HUES6 (cell line): ENCODE measurements around the gene KCNK15.

Experiments used
- H3K27ac ChIP-seq: 2 replicates; pipeline ENCODE4 v1.7.0; 2013; ENCODE audit warnings: low read depth, mild to moderate bottlenecking, low read length, inconsistent platforms
- H3K27me3 ChIP-seq: 2 replicates; pipeline ENCODE4 v1.6.1; 2013; ENCODE audit warnings: low read length; ENCODE audit not compliant: control insufficient read depth, insufficient read depth
- H3K36me3 ChIP-seq: 2 replicates; pipeline ENCODE4 v1.6.1; 2013; ENCODE audit warnings: low read length; ENCODE audit not compliant: control insufficient read depth, insufficient read depth
- H3K4me1 ChIP-seq: 2 replicates; pipeline ENCODE4 v1.6.1; 2013; ENCODE audit warnings: low read length; ENCODE audit not compliant: control insufficient read depth, insufficient read depth
- H3K4me3 ChIP-seq: 2 replicates; pipeline ENCODE4 v1.5.1; 2013; ENCODE audit warnings: low read depth, low read length
- H3K9ac ChIP-seq: one replicate; pipeline ENCODE4 v1.6.1; 2013; ENCODE audit warnings: mild to moderate bottlenecking, low read length
- H3K9me3 ChIP-seq: 2 replicates; pipeline ENCODE4 v1.6.1; 2013; ENCODE audit warnings: low read depth, low read length; ENCODE audit not compliant: control insufficient read depth, insufficient read depth

KCNK15 gene

DNA sequence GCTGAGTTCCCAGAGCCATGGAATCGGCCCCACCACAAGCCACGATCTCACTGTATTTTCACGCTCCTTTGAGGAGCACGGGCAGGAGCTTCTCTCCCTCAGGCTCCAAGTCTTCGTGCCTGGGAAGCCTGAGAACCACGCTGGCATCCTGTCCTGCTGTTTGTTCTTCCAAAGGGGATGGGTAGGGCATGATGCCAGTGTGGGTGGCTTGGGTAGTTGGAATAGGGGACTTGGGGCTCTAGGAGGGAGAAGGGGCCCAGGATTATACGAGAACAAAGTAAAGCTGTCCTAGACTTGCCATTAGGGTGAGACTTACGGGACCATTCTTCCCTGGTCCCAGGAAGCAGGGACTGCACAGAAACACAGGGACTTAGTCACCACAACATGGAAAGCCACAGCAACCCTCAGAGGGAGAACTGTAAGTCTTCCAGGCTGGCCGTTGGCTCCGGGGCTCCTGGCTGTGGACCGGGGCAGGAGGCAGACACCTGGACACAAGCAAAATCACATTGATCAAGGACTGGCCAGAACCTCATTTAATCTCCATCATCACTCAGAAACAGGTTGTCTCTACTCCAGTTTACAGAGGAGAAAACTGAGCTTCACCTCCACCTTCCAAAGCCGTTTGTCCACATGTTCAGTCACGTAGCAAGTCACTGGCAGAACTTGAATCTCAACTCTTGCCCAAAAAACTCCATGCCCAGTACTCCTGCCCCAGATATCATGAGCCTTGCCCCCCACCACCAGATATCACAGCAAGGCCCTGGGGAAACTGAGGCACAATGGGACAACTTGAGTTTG lies 29.2 kb upstream of the KCNK15 start:
- Histone ChIP-seq H3K4me3 (no peak overlapping the region), H3K27ac (no peak overlapping the region), H3K4me1 (peaks cover 7% of the 10 kb centered on the region; the same call in 1 of the 2 replicates), H3K27me3 (no peaks in the 10 kb centered on the region), H3K36me3 (no peaks in the 10 kb centered on the region), H3K9me3 (no peaks in the 10 kb centered on the region), H3K9ac (no peak overlapping the region)

DNA sequence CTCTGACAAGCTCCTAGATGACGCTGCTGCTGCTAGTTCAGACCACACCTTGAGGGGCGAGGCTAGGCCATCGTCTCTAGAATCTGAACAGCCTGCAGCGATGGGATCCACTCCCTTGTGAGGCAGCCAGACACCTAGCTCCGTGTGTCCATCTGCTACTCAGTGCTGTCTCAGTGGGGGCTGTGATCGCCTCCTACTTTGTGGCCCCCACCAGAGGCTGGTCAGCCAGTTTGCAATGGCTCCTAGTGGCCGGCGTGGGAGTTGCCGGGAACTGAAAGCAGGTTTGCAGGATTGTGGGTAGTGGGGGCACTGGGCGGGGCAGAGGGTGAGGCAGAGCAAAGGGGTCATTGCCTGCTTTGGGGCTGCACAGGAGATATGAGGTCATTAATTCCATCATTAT lies 27.7 kb upstream of the KCNK15 start:
- H3K27ac ChIP-seq: no peak overlapping the region
- H3K36me3 ChIP-seq: no peaks in the 10 kb centered on the region
- H3K4me3 ChIP-seq: no peak overlapping the region
- H3K27me3 ChIP-seq: no peaks in the 10 kb centered on the region
- no peaks in the 10 kb centered on the region for H3K9me3 ChIP-seq
- H3K9ac ChIP-seq: no peak overlapping the region
- peaks cover 7% of the 10 kb centered on the region; the same call in 1 of the 2 replicates for H3K4me1 ChIP-seq

DNA sequence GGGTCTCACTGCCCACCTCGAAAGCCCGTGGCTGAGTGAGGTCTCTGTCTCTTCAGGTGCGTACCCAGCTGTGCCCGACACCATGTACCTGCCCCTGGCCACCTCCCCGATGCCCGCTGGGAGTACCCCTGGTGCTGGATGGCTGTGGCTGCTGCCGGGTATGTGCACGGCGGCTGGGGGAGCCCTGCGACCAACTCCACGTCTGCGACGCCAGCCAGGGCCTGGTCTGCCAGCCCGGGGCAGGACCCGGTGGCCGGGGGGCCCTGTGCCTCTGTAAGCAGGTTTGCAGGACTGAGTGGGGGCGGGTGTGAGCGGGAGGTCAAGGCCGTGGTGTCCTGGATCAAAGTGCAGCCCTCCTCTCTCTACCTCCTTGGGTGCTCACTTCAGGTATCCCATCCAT lies 25.8 kb upstream of the KCNK15 start:
- Histone ChIP-seq H3K4me1 (peaks cover 7% of the 10 kb centered on the region; the same call in 1 of the 2 replicates), H3K4me3 (no peak overlapping the region), H3K36me3 (no peaks in the 10 kb centered on the region), H3K9ac (no peak overlapping the region), H3K27ac (no peak overlapping the region), H3K9me3 (no peaks in the 10 kb centered on the region), H3K27me3 (no peaks in the 10 kb centered on the region)

DNA sequence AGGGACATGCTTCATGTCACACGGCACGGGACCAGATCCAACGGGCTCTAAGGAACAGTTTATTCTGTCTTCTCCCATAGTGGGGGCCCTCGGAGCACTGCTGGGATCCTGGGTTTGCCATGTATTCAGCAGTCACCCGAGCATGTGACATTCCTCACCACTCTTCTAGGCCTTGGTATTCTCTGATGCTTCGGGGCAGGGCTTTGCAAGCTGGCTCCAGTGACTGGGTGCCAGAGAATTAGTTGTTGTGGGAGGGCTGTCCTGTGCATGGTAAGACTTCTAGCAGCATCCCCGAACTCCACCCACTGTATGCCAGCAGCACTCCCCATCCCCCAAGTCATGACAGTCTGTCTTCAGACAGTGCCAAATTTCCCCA lies 25.1 kb upstream of the KCNK15 start:
- Histone ChIP-seq H3K9ac (no peak overlapping the region), H3K36me3 (no peaks in the 10 kb centered on the region), H3K4me3 (no peak overlapping the region), H3K4me1 (peaks cover 7% of the 10 kb centered on the region; the same call in 1 of the 2 replicates), H3K27ac (no peak overlapping the region), H3K27me3 (no peaks in the 10 kb centered on the region), H3K9me3 (no peaks in the 10 kb centered on the region)

DNA sequence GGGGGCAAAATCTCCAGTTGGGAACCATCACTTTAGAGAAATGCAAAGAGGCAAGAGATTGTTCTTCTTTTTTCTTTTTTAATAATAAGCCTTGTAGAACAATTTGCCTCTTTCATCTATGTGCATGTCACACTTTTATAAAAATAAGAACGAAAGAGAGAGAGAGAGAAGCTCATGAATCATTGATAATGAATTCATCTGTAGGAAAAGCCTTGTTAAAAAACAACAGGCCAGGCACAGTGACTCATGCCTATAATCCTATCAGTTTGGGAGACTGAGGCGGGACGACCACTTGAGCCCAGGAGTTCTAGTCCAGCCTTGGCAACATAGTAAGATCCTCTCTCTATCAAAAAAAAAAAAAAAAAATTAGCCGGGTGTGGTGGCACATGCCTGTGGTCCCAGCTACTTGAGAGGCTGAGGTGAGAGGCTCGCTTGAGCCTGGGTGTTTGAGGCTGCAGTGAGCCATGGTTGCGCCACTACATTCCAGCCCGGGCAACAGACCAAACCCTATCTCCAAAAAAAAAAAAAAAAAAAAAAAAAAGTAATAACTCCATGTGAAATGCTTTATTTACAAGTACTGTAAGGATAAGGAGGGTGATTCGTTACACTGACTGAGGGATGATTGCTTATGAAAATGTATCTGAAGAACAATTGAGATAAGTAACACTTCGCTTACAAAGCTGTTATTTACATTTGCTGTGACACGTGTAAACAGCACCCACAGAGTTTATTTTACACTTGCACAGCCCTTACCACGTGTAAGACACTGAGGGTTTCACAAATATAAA lies 24.5 kb upstream of the KCNK15 start:
- Histone ChIP-seq H3K9me3 (no peaks in the 10 kb centered on the region), H3K27ac (no peak overlapping the region), H3K4me1 (peaks cover 7% of the 10 kb centered on the region; the same call in 1 of the 2 replicates), H3K4me3 (no peak overlapping the region), H3K36me3 (no peaks in the 10 kb centered on the region), H3K9ac (no peak overlapping the region), H3K27me3 (no peaks in the 10 kb centered on the region)

DNA sequence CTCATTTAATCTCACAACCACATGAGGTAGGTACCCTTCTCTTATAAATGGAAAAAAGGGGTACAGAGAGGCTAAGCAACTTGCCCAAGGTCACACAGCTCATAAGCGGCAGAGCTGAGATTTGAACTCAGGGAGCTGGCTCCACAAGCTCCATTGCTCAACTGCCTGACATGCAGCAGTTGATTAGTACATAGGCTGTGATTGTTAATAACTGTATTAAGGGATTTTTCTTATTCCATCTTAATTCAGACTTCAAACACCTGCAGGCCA lies 23.9 kb upstream of the KCNK15 start:
- no peak overlapping the region for H3K9ac ChIP-seq
- H3K27me3 ChIP-seq: no peaks in the 10 kb centered on the region
- H3K27ac ChIP-seq: no peak overlapping the region
- peaks cover 11% of the 10 kb centered on the region for H3K4me1 ChIP-seq
- H3K36me3 ChIP-seq: no peaks in the 10 kb centered on the region
- H3K4me3 ChIP-seq: no peak overlapping the region
- H3K9me3 ChIP-seq: no peaks in the 10 kb centered on the region

DNA sequence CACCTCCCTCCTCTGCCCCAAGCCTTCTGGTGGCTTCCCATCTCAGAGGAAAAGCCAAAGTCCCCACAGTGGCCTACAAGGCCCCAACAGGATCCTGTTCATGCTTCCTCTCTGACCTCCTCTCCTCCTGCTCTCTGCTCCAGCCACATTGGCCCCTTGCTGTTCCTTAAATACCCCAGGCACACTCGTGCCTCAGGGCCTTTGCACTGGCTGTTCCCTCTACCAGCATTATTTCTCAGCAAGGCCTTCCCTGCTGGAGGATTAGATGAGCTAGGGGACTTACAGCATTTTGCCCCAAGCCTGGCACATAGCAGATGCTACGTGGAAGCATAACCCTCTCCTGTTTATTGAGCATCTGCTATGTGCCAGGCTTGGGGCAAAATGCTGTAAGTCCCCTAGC lies 22.7 kb upstream of the KCNK15 start:
- Histone ChIP-seq H3K4me1 (peaks cover 19% of the 10 kb centered on the region), H3K4me3 (no peak overlapping the region), H3K9me3 (no peaks in the 10 kb centered on the region), H3K27me3 (no peaks in the 10 kb centered on the region), H3K27ac (no peak overlapping the region), H3K9ac (no peak overlapping the region), H3K36me3 (no peaks in the 10 kb centered on the region)

DNA sequence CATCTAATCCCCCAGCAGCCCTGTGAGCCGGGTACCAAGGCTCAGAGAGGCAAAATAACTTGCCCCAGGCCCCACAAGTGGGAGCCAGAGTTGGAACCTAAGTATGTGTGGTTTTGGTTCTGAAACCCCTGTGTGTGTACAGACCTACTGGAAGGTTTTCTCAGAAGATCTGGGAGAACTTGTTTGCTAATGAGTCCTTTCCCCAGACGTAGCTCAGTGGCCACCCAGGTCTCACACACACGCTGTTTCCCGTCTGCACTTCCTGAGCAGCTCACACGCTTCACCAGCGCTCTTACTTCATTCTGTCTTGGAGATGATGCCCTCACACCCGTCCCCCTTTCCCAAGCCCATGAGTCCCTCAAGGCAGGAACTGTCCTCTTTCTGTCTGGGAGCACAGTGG lies 22.3 kb upstream of the KCNK15 start:
- Histone ChIP-seq H3K36me3 (no peaks in the 10 kb centered on the region), H3K4me3 (no peak overlapping the region), H3K9ac (no peak overlapping the region), H3K4me1 (peaks cover 22% of the 10 kb centered on the region), H3K27me3 (no peaks in the 10 kb centered on the region), H3K9me3 (no peaks in the 10 kb centered on the region), H3K27ac (no peak overlapping the region)

DNA sequence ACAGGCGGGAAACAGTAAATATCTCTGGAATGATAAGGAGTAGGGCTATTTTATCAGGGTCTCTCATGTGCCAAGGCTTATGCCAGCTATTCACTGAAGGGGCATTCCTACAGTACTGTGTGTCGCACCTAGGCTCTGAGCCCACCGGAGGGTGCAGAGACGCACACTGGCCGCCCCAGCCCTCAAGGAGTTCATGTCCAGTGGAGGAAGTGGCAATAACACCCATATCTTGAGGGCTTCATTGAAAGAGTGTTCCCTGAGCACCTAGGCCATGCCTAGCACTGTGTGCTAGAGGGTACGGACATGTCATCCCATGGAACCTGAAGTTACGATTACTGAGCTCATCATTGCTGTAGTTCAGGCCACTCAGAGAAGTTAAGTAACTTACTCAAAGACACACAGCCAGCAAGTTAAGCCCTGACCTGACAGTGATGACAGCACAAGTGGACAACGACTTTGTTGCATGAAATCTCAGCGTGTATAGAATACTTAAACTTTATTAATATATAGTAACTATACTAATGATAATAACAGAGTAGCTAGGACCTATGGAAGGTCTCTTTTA lies 21.8 kb upstream of the KCNK15 start:
- H3K9me3 ChIP-seq: no peaks in the 10 kb centered on the region
- no peaks in the 10 kb centered on the region for H3K27me3 ChIP-seq
- no peak overlapping the region for H3K4me3 ChIP-seq
- H3K4me1 ChIP-seq: peaks cover 27% of the 10 kb centered on the region
- no peak overlapping the region for H3K9ac ChIP-seq
- no peaks in the 10 kb centered on the region for H3K36me3 ChIP-seq
- no peak overlapping the region for H3K27ac ChIP-seq

DNA sequence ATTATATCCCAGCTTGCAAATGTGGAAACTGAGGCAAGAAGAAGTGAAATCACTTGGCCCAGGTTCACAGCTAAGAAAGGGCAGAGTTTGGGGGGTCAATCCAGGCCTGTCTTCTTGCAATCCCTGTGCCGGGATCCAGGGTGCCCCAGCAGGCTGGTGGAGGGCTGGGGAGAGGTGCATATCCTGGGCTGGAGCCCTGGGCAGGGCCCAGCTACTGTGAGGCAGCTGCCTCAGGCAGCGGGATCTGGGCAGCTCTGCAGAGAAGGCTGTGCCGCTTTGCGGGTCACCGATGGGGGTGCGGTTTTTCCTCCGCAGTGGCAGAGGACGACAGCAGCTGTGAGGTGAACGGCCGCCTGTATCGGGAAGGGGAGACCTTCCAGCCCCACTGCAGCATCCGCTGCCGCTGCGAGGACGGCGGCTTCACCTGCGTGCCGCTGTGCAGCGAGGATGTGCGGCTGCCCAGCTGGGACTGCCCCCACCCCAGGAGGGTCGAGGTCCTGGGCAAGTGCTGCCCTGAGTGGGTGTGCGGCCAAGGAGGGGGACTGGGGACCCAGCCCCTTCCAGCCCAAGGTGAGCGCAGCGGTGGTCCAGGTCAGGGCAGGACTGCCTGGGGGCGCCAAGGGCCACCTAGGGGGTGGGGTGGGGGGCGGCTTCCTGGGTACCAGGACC lies 21.1 kb upstream of the KCNK15 start:
- Histone ChIP-seq H3K4me3 (no peak overlapping the region), H3K4me1 (peaks cover 34% of the 10 kb centered on the region), H3K9ac (no peak overlapping the region), H3K27ac (no peak overlapping the region), H3K36me3 (no peaks in the 10 kb centered on the region), H3K27me3 (no peaks in the 10 kb centered on the region), H3K9me3 (no peaks in the 10 kb centered on the region)

DNA sequence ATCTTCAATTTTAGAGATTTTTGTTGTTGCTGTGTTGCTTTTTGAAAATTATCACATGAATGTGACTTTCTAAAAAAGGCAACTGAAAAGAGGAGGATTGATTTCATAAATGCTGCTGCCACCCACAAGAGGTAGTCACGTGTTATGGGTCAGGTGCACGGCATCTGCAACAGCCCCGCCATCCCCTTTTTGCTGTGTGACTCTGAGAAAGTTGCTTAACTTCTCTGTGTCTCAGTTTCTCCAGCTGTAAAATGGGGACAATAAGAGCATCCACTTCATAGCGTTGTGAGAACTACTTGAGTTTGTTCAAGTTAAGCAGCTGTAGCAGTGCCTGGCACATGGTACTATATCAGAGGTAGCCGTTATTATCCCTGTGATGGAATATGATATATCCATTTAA lies 19.8 kb upstream of the KCNK15 start:
- H3K4me1 ChIP-seq: peaks cover 32% of the 10 kb centered on the region
- H3K36me3 ChIP-seq: no peaks in the 10 kb centered on the region
- no peak overlapping the region for H3K9ac ChIP-seq
- no peaks in the 10 kb centered on the region for H3K9me3 ChIP-seq
- H3K4me3 ChIP-seq: no peak overlapping the region
- no peak overlapping the region for H3K27ac ChIP-seq
- no peaks in the 10 kb centered on the region for H3K27me3 ChIP-seq
